ENCODE results near the gene NSL1. TPM values are rescaled to one million over a fixed set of nuclear protein-coding genes. Genes with fewer than 3 reads are reported as not detected.
A peak's percentile ranks its signal among the peaks of the same experiment; 100 is the strongest.

NSL1 gene
- total RNA-seq, 4 donors from 2014 or later = 20.1 to 36.4 (median 31.1) TPM

GRCh38 chr1:212759683-212760082, 31.9 kb downstream of the NSL1 start:
- Histone ChIP-seq H3K9me3 (no peaks in the 10 kb centered on the region), H3K27me3 (no peaks in the 10 kb centered on the region), H3K4me3 (no peak overlapping the region), H3K36me3 (peaks cover 0 to 25% of the 10 kb centered on the region in 2 donors), H3K27ac (no peak overlapping the region), H3K4me1 (peaks cover 0 to 6% (median 0%) of the 10 kb centered on the region in 3 donors)
- no CpG with 5 or more reads among the region's 5 CpGs for WGBS, 2 donors (ENCODE audit: low coverage in 1 of 2)
- no peak for ATAC-seq
- TF ChIP-seq POLR2AphosphoS5 (IDR thresholded peaks at IDR 0.05) (no peak), EP300 (IDR thresholded peaks at IDR 0.05) (no peak), POLR2A (IDR thresholded peaks at IDR 0.05) (no peak), CTCF (IDR thresholded peaks at IDR 0.05) (no peak)

GRCh38 chr1:212754680-212755079, 36.9 kb downstream of the NSL1 start:
- ATAC-seq = no peak
- H3K9me3 ChIP-seq = no peaks in the 10 kb centered on the region
- H3K4me3 ChIP-seq = no peak overlapping the region
- peaks cover 0 to 39% (median 5%) of the 10 kb centered on the region in 3 donors for H3K4me1 ChIP-seq
- H3K27ac ChIP-seq = no peak overlapping the region
- peaks cover 0 to 13% of the 10 kb centered on the region in 2 donors for H3K36me3 ChIP-seq
- WGBS, 2 donors (ENCODE audit: low coverage in 1 of 2) = 63% methylated on average over 1 of the region's 1 CpG; no CpG with 5 or more reads in 1 of the 2 donors
- no peak for TF ChIP-seq EP300 (IDR thresholded peaks at IDR 0.05)
- no peak for TF ChIP-seq POLR2AphosphoS5 (IDR thresholded peaks at IDR 0.05)
- no peak for TF ChIP-seq POLR2A (IDR thresholded peaks at IDR 0.05)
- no peak for TF ChIP-seq CTCF (IDR thresholded peaks at IDR 0.05)
- no peaks in the 10 kb centered on the region for H3K27me3 ChIP-seq

GRCh38 chr1:212754193-212754592, 37.4 kb downstream of the NSL1 start:
- no peak for TF ChIP-seq POLR2A (IDR thresholded peaks at IDR 0.05)
- no peak for TF ChIP-seq POLR2AphosphoS5 (IDR thresholded peaks at IDR 0.05)
- no peak for TF ChIP-seq EP300 (IDR thresholded peaks at IDR 0.05)
- TF ChIP-seq CTCF (IDR thresholded peaks at IDR 0.05) = no peak
- no peaks in the 10 kb centered on the region for H3K9me3 ChIP-seq
- no peaks in the 10 kb centered on the region for H3K27me3 ChIP-seq
- H3K27ac ChIP-seq = no peak overlapping the region
- H3K4me3 ChIP-seq = no peak overlapping the region
- H3K4me1 ChIP-seq = peaks cover 0 to 42% (median 5%) of the 10 kb centered on the region in 3 donors
- peaks cover 0 to 13% of the 10 kb centered on the region in 2 donors for H3K36me3 ChIP-seq
- no peak for ATAC-seq
- WGBS, 2 donors (ENCODE audit: low coverage in 1 of 2) = 71 to 89% methylated on average over 6 to 7 of the region's 8 CpGs

- H3K4me1 ChIP-seq = peaks cover 0 to 42% (median 5%) of the 10 kb centered on the region in 3 donors
- no peaks in the 10 kb centered on the region for H3K9me3 ChIP-seq
- peaks cover 0 to 13% of the 10 kb centered on the region in 2 donors for H3K36me3 ChIP-seq
- no peak overlapping the region for H3K27ac ChIP-seq
- ATAC-seq = no peak
- TF ChIP-seq POLR2A (IDR thresholded peaks at IDR 0.05) (no peak), CTCF (IDR thresholded peaks at IDR 0.05) (no peak), POLR2AphosphoS5 (IDR thresholded peaks at IDR 0.05) (no peak), EP300 (IDR thresholded peaks at IDR 0.05) (no peak)
- H3K27me3 ChIP-seq = no peaks in the 10 kb centered on the region
- no peak overlapping the region for H3K4me3 ChIP-seq
These were observed 37.8 kb downstream of the NSL1 start for GRCh38 chr1:212753749-212754148.

GRCh38 chr1:212752934-212753497, 38.6 kb downstream of the NSL1 start:
- WGBS, 2 donors (ENCODE audit: low coverage in 1 of 2) = 38 to 39% methylated on average over 3 of the region's 3 CpGs
- H3K4me3 ChIP-seq = peak overlapping the region in 1 of 2 donors; percentile 21
- TF ChIP-seq POLR2AphosphoS5 (IDR thresholded peaks at IDR 0.05) (no peak), EP300 (IDR thresholded peaks at IDR 0.05) (no peak), POLR2A (IDR thresholded peaks at IDR 0.05) (no peak)
- ATAC-seq = no peak
- H3K9me3 ChIP-seq = no peaks in the 10 kb centered on the region
- no peaks in the 10 kb centered on the region for H3K27me3 ChIP-seq
- H3K36me3 ChIP-seq = peaks cover 0 to 13% of the 10 kb centered on the region in 2 donors
- H3K27ac ChIP-seq = peak overlapping the region in 3 of 4 donors; percentile 32 to 43 (median 40)
- peaks cover 0 to 42% (median 5%) of the 10 kb centered on the region in 3 donors for H3K4me1 ChIP-seq
